Middle frontal gyrus (tissue), 1 donor: ENCODE results near the gene DLGAP5.

Experiments
- DNase-seq: peaks from one replicate; pipeline ENCODE4 v3.0.0-alpha.2; 2015; ENCODE audit warnings: low spot score; ENCODE audit errors: extremely low spot score

Gene DLGAP5

DNA sequence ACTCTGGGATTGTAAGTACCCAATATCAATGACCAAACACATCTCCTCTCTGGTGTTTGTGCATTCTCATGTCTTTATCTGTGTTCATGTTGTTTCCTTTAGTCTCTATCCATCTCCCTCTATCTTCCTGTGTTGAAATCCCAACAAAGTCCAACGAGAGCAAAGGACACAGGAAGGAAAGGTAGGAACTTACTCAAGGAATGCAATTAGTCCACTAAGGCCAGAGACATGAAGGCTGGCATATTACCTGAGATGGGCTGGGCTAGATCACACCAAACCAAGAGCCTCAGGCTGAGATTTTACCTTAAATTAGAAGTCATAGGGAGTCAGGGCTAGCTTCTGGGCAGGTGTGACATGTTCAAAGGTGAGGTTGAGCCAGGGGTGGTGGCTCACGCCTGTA is 76.7 kb downstream of the DLGAP5 start:
- no peak for DNase-seq

DNA sequence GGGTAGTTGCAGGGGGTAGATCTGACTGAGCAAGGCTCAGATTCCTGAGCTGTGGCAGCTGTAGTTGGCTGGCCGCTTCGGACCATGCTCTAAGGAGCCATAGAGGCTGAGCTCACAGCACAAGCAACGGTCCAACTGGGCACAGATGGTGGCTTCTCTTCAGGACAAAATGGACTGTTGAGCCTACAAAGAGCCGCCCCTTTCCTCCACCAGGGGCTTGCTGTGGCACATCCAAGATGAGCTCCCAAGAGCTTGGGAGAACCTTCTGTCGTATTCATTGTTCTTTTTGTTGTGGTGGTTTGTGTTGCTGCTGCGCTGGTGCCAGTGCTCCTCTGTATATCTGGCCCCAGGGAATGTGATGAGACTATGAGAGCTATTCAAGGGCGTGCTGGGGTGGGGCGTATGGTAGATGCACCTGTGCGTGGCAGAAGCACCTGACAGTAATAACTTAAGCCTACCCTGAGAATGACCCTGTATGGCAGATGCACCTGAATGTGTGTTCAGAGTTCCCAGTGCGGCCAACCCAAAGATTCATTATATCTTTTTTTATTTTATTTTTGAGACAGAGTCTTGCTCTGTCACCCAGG is 80.2 kb downstream of the DLGAP5 start:
- no peak for DNase-seq

DNA sequence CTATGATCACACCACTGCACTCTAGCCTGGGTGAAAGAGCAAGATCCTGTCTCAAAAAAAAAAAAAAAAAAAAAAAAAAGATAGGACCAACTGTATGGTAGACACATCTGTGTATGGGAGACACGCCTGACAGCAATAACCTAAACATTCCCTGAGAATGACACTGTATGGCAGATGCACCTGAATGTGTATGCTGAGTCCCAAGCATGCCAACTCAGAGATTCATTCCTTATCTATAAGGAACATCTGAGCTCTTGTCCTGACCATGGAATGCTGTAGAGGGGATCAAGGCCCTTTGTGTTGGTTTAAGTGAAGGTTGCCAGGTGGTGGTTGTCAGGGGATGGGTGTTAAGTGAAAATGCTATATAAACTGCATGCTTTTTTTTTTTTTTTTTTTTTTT is 81.5 kb downstream of the DLGAP5 start:
- no peak for DNase-seq

DNA sequence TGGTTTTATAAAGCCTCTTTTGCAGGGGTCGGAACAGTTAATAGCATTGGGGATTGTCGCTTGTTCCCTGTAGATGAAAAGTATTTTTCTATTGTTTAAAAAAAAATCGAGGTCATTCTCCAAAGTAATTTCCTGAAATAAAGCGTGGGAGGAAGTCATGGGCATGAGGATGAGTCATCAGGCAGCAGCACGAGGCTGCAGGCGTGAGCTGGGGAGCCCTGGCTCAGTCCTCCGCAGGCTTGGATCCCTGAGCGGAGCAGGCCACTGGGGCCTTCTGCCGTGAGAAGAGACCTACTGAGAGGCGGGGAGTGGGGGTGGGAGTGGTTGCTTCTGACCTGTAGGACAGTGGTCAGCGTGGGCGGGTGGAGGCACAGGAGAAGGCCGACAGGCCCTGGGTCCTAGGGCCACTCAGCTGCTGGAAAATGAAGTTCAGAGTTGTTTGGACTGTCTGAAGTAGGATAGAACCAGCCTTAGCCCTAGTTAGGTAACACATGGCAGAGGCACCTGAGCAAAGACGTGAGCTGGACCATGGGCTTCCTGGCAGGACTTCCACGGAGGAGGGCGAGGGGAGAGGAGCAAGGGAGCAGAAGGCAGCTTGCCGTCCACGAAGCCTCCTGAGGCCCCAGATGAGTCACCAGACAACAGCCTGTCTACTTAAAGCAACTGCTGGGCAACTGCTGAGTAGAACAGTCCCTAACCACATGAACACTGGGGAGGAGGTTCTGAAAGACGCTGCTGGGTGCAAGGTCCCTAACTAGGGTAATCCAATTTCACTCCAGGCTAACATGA is 83.4 kb downstream of the DLGAP5 start:
- no peak for DNase-seq

DNA sequence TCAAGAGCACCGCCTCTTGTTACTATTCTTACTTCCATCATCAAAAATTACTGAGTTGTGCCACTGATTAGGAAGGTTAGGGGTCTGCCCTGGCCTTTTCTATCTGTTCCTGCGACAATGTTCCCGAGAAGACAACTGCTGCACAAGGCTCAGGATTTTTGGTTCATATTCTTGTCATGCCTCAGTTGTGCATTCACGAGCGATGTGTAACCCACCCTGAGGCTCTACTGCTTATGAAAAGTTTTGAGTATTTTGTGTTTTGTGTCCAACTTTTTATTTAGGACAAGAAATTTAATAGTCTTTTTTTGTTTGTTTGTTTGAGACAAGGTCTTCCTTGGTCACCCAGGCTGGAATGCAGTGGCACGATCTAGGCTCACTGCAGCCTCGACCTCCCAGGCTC is 85.4 kb downstream of the DLGAP5 start:
- no peak for DNase-seq

DNA sequence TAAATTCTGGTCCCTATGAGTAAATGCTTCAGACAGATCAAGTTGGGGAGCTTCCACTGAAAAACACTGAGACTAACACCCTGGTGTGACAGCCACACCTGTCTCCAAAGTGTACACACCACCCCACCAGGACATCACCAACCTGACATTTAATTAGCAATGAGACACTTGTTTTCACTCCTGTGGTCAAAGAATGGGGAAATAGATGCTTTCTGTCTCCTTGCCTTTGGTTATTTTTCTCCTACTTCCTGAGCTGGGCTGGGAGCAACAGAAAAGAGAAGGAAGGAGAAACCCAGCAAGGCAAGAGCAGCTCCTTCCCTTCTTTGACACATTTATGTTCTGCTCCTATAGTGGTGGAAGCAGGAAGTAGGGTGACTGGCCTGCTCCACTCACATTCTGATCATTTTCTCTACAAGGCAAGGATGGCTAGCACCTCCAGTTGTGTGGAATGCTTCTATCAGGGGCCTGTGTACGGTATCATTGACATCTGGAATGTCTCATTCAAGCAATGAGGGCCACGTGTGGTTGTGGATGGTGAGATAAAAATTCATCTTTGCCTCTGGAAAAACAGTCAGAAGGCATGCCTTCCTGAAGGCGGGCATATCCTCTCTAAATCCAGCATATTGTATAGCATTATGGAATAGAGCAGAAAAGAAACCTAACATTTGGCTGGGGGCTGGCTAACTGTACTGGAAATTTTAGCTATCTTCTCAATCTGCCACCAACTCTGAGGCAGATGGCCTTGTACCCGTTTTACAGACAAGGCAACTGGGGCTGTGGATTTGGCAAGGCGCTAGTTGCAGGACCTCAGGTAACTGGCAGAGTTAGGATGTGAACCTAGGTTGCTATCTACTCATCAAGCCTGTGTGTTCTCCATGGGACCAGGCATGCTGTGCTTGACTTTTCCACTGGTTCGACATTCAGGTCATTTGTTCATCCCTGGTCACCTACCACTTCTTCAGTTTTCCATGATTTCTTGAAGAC is 87.1 kb downstream of the DLGAP5 start:
- no peak for DNase-seq

DNA sequence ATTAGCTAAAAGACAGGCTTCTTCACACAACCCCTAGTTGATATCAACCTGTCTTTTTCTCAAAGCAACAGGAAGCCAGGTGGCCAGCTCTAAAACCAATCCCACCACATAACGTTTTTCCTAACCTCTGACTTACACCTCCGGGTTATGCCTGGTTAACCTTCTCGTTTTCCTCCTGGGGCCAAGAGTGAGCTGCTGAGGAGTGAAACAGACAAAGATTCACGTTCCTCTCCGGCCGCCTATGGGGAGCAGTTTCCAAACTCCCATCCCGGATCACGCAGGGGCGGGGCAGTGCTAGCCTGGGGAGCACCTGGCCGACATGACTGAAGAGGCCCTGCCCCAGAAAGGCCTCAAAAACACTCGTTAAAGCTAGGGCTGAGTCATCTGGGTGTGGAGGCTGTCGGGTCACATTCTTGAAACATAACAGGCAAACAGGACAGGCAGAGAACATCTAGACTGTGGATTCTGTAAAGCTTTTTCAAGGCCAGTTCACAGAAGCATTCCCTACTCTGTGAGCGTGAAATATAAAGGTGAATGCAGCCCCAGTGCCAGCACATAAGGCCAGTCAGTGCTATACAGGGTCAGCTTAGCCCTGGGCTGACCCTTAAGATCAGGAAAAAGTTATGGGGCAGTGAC is 88.3 kb downstream of the DLGAP5 start:
- DNase-seq, result no peak

DNA sequence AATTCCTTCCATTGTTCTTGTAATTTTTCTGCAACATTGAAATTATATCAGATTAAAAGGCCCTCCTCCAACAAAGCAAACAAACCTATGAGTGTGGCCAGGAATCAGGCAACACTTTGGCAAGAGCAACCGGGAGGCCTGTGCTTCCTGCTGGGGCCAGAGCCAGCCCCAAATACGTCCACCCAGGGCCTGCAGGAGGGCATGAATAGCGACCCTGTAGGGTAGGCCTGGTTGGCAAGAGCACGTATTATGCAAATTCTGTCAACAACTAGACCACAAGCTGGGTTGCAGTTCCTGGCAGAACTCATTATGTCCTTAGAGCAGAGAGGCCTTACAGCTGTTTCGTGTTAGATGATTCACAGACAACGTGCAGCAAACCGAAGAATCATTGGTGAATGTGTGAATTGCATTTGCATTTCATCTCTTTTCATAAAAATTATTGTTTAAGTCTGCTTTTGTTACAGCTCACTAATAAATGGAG is 89.2 kb downstream of the DLGAP5 start:
- peak; percentile 55 for DNase-seq

DNA sequence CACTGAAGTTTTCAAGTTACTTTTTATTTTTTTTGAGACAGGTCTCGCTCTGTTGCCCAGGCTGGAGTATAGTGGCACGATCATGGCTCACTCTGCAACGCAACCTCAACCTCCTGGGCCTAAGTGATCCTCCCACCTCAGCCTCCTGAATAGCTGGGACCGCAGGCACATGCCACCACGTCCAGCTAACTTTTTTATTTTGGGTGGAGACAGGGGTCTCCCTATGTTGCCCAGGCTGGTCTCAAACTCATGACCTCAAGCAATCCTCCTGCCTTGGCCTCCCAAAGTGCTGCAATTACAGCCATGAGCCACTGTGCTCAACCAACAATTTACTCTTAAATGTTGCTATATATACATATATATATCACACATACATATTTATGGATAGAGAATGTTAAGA is 89.7 kb downstream of the DLGAP5 start:
- DNase-seq, result no peak

DNA sequence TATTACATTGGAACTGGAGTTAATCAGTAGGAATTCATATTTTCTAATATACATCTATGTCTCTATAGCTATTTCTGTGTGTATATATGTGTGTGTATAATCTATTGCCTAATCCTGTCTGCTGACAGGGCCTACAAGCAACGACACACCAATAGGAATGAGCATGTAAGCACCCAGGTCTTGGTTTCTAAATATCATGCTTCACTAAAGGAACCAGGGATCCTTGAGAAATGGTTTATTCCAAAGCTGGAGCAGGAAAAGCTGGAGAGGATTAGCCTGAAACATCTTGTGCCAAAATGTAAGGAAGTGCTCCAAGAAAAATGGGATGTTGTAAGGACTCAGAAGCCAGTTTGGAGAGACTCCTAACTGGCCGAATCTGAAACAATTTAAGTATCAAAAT is 91.6 kb downstream of the DLGAP5 start:
- no peak for DNase-seq

DNA sequence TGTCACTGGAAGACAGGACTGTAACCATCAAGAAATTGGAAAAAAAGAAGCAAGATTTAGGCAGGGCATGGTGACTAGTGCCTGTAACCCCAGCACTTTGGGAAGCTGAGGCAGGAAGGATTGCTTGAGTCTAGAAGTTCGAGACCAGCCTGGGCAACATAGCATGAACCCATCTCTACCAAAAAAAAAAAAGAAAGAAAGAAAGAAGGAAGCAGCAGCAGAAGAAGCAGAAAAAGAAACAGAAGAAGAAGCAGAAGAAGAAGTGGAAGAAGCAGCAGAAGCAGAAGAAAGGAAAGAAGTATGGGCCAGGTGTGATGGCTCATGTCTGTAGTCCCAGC is 92.9 kb downstream of the DLGAP5 start:
- DNase-seq, result no peak
